ENCODE data around the gene SOWAHA.

GRCh38 chr5:132774896-132775295 is 38.2 kb upstream of the SOWAHA start:
- TF ChIP-seq, protein P1, sequence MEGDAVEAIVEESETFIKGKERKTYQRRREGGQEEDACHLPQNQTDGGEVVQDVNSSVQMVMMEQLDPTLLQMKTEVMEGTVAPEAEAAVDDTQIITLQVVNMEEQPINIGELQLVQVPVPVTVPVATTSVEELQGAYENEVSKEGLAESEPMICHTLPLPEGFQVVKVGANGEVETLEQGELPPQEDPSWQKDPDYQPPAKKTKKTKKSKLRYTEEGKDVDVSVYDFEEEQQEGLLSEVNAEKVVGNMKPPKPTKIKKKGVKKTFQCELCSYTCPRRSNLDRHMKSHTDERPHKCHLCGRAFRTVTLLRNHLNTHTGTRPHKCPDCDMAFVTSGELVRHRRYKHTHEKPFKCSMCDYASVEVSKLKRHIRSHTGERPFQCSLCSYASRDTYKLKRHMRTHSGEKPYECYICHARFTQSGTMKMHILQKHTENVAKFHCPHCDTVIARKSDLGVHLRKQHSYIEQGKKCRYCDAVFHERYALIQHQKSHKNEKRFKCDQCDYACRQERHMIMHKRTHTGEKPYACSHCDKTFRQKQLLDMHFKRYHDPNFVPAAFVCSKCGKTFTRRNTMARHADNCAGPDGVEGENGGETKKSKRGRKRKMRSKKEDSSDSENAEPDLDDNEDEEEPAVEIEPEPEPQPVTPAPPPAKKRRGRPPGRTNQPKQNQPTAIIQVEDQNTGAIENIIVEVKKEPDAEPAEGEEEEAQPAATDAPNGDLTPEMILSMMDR (conservative IDR thresholded peaks at IDR 0.05; ENCODE audit: low read depth, low read length), result no peak
- TF ChIP-seq EZH2phosphoT487 (IDR thresholded peaks at IDR 0.05; ENCODE audit: borderline replicate concordance, low read length), result no peak
- TF ChIP-seq EZH2 (IDR thresholded peaks at IDR 0.05; ENCODE audit: low read length, unreplicated experiment), result no peak

Data from PC-3 (cell line).